Right atrium auricular region (tissue), 2 donors: Measurements from ENCODE around the gene ANKRD24. TPM values are rescaled to one million over a fixed set of nuclear protein-coding genes. Genes with fewer than 3 reads are reported as not detected.
"Not testable (repeated sequence)": the region's sequence is repeated elsewhere in the genome, so short reads cannot be mapped to it uniquely, and the experiment has no call there.

Experiments used
- DNase-seq: peaks from one replicate; pipeline ENCODE4 v3.0.0-alpha.2; 2019; ENCODE audit warnings: low spot score
- H3K27ac ChIP-seq, 2 donors: fragments of 200-600 bp; sonication (generic); 1 replicate in 1 of 2; 2 replicates in 1 of 2; pipeline ENCODE4 v1.5.1; 2016 to 2019
- H3K27me3 ChIP-seq, 2 donors: fragments of 200-600 bp; sonication (generic); one replicate each; pipeline versions ENCODE4 v1.5.1 to v1.6.0; 2017 to 2019
- H3K36me3 ChIP-seq: fragments of 200-600 bp; sonication (generic); one replicate; pipeline ENCODE4 v1.5.1; 2016
- H3K4me1 ChIP-seq, 2 donors: fragments of 200-600 bp; sonication (generic); one replicate each; pipeline versions ENCODE4 v1.5.1 to v1.6.0; 2017 to 2019
- H3K4me3 ChIP-seq, 2 donors: fragments of 200-600 bp; sonication (generic); 1 replicate in 1 of 2; 2 replicates in 1 of 2; pipeline ENCODE4 v1.5.1; 2017 to 2019; ENCODE audit warnings: mild to moderate bottlenecking in 1 of 2, moderate library complexity in 1 of 2
- H3K9me3 ChIP-seq, 2 donors: fragments of 200-600 bp; sonication (generic); one replicate each; pipeline ENCODE4 v1.5.1; 2019
- CTCF ChIP-seq, 2 donors: fragments of 200-600 bp; sonication (generic); IDR thresholded peaks; one replicate each; pipeline ENCODE4 v1.5.1; 2019; ENCODE audit warnings: antibody characterized with exemption in 2 of 2
- total RNA-seq, 2 donors: library from RNA; depleted of rRNA; stranded (reverse); fragments of >200 nt; gene quantifications; one replicate each; pipeline ENCODE4 v1.1.0, GENCODE V29; 2016

ANKRD24 gene
- total RNA-seq, 2 donors from 2014 or later = 0.39 to 1.7 TPM

GRCh38 chr19:4272894-4273293 is 90.4 kb downstream of the ANKRD24 start:
- H3K9me3 ChIP-seq = no peaks in the 10 kb centered on the region
- H3K4me3 ChIP-seq = no peak overlapping the region
- no peaks in the 10 kb centered on the region for H3K27me3 ChIP-seq
- H3K27ac ChIP-seq = no peak overlapping the region
- no peak for DNase-seq
- TF ChIP-seq CTCF (IDR thresholded peaks at IDR 0.05) = no peak
- peaks cover 11% of the 10 kb centered on the region for H3K36me3 ChIP-seq
- peaks cover 0 to 9% of the 10 kb centered on the region in 2 donors for H3K4me1 ChIP-seq

DNA sequence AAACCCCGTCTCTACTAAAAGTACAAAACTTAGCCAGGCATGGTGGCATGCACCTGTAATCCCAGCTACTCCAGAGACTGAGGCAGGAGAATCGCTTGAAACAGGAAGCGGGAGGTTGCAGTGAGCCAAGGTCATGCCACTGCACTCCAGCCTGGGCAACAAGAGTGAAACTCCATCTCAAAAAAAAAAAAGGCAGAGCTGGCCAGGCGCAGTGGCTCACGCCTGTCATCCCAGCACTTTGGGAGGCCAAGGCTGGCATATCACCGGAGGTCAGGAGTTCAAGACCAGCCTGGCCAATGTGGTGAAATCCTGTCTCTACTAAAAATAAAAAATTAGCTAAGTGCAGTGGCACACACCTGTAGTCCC is 91.8 kb downstream of the ANKRD24 start:
- not testable (repeated sequence) for H3K4me3 ChIP-seq, H3K27me3 ChIP-seq, DNase-seq, H3K36me3 ChIP-seq, H3K9me3 ChIP-seq
- H3K4me1 ChIP-seq = peaks cover 0 to 15% of the 10 kb centered on the region in 2 donors
- H3K27ac ChIP-seq = peak overlapping the region in 1 of 2 donors; percentile 7

Other genes with a start within 250 kb of the ANKRD24 start
- 1,000 to 10,000 TPM; 1,342 to 2,195 TPM for gene NMRK2, start 249.6 kb upstream of the ANKRD24 start, total RNA-seq
- 100 to 1,000 TPM in 1 of 2 donors, 10 to 100 TPM in 1; 46.2 to 202 TPM for gene DAPK3, start 211.6 kb upstream of the ANKRD24 start, total RNA-seq
- 1,000 to 10,000 TPM; 1,205 to 1,737 TPM for gene EEF2, start 197.2 kb upstream of the ANKRD24 start, total RNA-seq
- gene PIAS4, start 175.0 kb upstream of the ANKRD24 start, total RNA-seq = 10 to 100 TPM; 10.9 to 11.4 TPM
- 10 to 100 TPM; 33.8 to 50.0 TPM for gene ZBTB7A, start 115.8 kb upstream of the ANKRD24 start, total RNA-seq
- gene MAP2K2, start 58.6 kb upstream of the ANKRD24 start, total RNA-seq = 10 to 100 TPM; 82.2 to 97.4 TPM
- gene CREB3L3, start 29.1 kb upstream of the ANKRD24 start, total RNA-seq = not detected
- gene SIRT6, start 126 bp upstream of the ANKRD24 start, total RNA-seq = 10 to 100 TPM; 10.9 to 15.9 TPM
- 1 to 10 TPM; 1.7 to 2.6 TPM for gene EBI3, start 46.8 kb downstream of the ANKRD24 start, total RNA-seq
- 10 to 100 TPM in 1 of 2 donors, 1 to 10 TPM in 1; 9.1 to 17.6 TPM for gene YJU2, start 64.4 kb downstream of the ANKRD24 start, total RNA-seq
- 10 to 100 TPM; 24.2 to 24.6 TPM for gene SHD, start 96.6 kb downstream of the ANKRD24 start, total RNA-seq
- gene TMIGD2, start 119.7 kb downstream of the ANKRD24 start, total RNA-seq = under 1 TPM in 1 of 2 donors, not detected in 1; 0.28 TPM
- not detected for gene FSD1, start 121.9 kb downstream of the ANKRD24 start, total RNA-seq
- gene STAP2, start 156.1 kb downstream of the ANKRD24 start, total RNA-seq = 10 to 100 TPM in 1 of 2 donors, 1 to 10 TPM in 1; 4.8 to 11.8 TPM
- gene MPND, start 160.9 kb downstream of the ANKRD24 start, total RNA-seq = 1 to 10 TPM; 6.2 to 7.3 TPM
- gene SH3GL1, start 217.9 kb downstream of the ANKRD24 start, total RNA-seq = 10 to 100 TPM; 17.5 to 31.9 TPM
- gene CHAF1A, start 220.0 kb downstream of the ANKRD24 start, total RNA-seq = 1 to 10 TPM; 2.6 to 5.0 TPM